Loucy (cell line): ENCODE measurements around the gene PTPRA.
"Not testable (repeated sequence)": the region's sequence is repeated elsewhere in the genome, so short reads cannot be mapped to it uniquely, and the experiment has no call there.

ENCODE experiments used
- CTCF ChIP-seq: fragments of 200-600 bp; sonication (generic); conservative IDR thresholded peaks from 2 replicates; pipeline ENCODE4 v1.5.1; 2014; ENCODE audit warnings: mild to moderate bottlenecking, antibody characterized with exemption, low read length
- EZH2phosphoT487 ChIP-seq: fragments of 200-600 bp; IDR thresholded peaks from 2 replicates; pipeline ENCODE4 v1.6.1; 2018; ENCODE audit warnings: antibody characterized with exemption, mild to moderate bottlenecking, moderate library complexity, borderline replicate concordance

GRCh38 chr20:3015302-3015701 is 142.0 kb downstream of the PTPRA start:
- not testable (repeated sequence) for TF ChIP-seq EZH2phosphoT487, CTCF
